Right cardiac atrium (tissue), 5 donors: ENCODE results near the gene CNDP2. TPM values are rescaled to one million over a fixed set of nuclear protein-coding genes. Genes with fewer than 3 reads are reported as not detected.

Experiments used
- ATAC-seq, 2 donors: fragments of 200-7000 bp; cut with Tn5 transposase; one replicate each; pipeline versions ENCODE4 v1.8.0 to v1.9.1; 2020; ENCODE audit warnings: moderate library complexity in 2 of 2, mild to moderate bottlenecking in 1 of 2
- DNase-seq, 3 donors: peaks; one replicate each; pipeline ENCODE4 v3.0.0-alpha.2; 2020
- H3K27ac ChIP-seq: one replicate; pipeline ENCODE4 v1.5.1; 2013; ENCODE audit warnings: mild to moderate bottlenecking, low read length, control low read depth, moderate library complexity
- H3K27me3 ChIP-seq: one replicate; pipeline ENCODE4 v1.6.1; 2013; ENCODE audit not compliant: control insufficient read depth, insufficient read depth
- H3K4me1 ChIP-seq: one replicate; pipeline ENCODE4 v1.6.1; 2013; ENCODE audit warnings: low read length; ENCODE audit not compliant: control insufficient read depth, insufficient read depth
- H3K4me3 ChIP-seq: one replicate; pipeline ENCODE4 v1.5.1; 2013; ENCODE audit warnings: low read length, control low read depth
- H3K9me3 ChIP-seq: one replicate; pipeline ENCODE4 v1.6.1; 2013; ENCODE audit warnings: low read length; ENCODE audit not compliant: control insufficient read depth
- WGBS: extraction: QIAGEN DNeasy Blood & Tissue Kit; methylation state at CpG from one replicate; pipeline ENCODE4 v1.1.7; 2013; 5-methylcytosine and 5-hydroxymethylcytosine counted together
- intact Hi-C, 4 donors: fragments of 100-400 bp; cut with DNase I; formaldehyde crosslinking; loops; one replicate each; pipeline versions ENCODE4 v1.11.0 to v1.14.0; 2022 to 2023
- polyA plus RNA-seq: library from polyadenylated mRNA; stranded (reverse); fragments of 200-250 nt; gene quantifications from one replicate; pipeline ENCODE4 v1.2.3, GENCODE V29; 2013
- total RNA-seq, 4 donors: library from RNA; stranded (reverse); fragmentation: NEBNext Ultra II Directional; extraction: Animal tissue kit (Norgen Biotek cat#: 25700); gene quantifications; one replicate each; pipeline ENCODE4 v1.2.1, GENCODE V29; 2021
- donor health status: healthy with polysubstance abuse.
- donor health status: DM: no; HTN: yes; CAD: no.
- donor health status: DM: no; HTN: no; CAD: no.
- donor health status: DM: no; HTN: yes; CAD: no; lungs with severe emphysema.
- donor health status: DM: yes; HTN: yes; CAD: no.

The CNDP2 gene
- total and polyA plus RNA-seq, 5 donors: 41.0 to 60.7 (median 54.2) TPM

DNA sequence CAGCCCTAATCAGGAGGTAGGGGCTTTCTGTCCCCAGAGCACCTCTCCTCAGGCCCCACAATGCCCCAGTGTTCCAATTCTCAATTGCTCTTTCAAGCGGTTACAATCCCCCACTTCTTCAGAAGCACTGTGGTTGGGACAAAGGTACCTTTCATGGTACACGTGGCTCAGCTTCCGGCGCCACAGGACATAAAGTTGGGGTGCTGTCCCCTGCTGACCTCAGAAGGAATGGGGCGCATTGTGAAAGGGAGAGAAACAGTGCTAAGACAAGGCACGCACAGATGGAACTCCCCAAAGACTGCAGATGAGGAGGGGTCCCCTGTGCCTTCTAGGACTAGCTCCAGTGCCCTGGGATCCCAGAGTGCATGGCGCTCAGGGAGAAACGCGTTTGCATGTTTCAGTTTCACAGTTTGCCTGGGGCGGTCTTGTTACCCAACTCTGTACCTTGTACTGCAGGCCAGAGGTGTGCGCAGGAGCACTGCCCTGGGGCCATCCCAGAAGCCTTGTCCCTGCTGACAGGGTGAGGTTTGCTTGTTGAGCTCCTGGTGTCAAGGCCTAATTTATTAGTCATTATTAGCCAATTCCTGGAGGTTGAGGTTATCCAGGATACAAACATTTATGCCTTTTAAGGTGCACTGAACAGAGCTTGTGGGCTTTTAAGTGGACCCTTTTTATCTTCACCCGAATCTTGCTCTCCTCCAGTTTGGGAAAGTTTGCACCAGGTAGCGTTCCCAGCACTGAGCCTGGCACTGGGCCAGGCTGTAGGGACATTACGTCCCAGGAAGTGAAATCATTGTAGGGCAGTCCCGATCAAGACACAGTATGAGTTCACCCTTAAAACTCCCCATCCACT is 45.8 kb downstream of the CNDP2 start:
- Histone ChIP-seq H3K9me3 (no peaks in the 10 kb centered on the region), H3K4me1 (peaks cover 6% of the 10 kb centered on the region), H3K27ac (no peak overlapping the region), H3K27me3 (no peaks in the 10 kb centered on the region), H3K4me3 (no peak overlapping the region)
- ATAC-seq (no peak), DNase-seq (no peak)
- intact Hi-C loops: loop anchor here in 1 of 4 donors (10.0 kb wide), 1 partner anchor 357 kb away; no protein-coding TSS in a partner anchor
- 80% methylated on average over 15 of the region's 15 CpGs for WGBS

DNA sequence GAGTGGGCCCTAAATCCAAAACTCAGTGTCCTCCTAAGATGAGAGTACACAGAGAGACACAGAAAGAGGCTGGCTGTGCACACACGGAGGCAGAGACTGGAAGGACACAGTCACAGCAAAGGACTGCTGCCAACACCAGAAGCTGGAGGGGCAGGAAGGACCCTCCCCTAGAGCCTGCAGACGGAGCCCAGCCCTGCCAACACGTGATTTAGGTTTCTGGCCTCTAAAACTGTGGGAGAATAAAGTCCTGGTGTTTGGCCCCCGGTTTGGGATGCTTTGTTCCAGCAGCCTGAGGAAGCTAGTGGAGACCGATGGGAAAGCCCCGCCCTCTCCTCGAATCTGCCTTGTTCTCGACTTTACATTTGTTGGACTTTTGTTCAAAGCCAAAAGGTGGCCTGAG is 48.7 kb downstream of the CNDP2 start:
- peak in 2 of 3 donors; percentile 41 to 50 for DNase-seq
- Histone ChIP-seq H3K27ac (peak overlapping the region; percentile 65), H3K4me1 (peaks cover 12% of the 10 kb centered on the region), H3K9me3 (no peaks in the 10 kb centered on the region), H3K27me3 (no peaks in the 10 kb centered on the region), H3K4me3 (no peak overlapping the region)
- intact Hi-C loops: loop anchor here in 1 of 4 donors (10.0 kb wide), 1 partner anchor 360 kb away; no protein-coding TSS in a partner anchor
- WGBS: 58% methylated on average over 8 of the region's 8 CpGs
- ATAC-seq: peak; percentile 27 to 63

DNA sequence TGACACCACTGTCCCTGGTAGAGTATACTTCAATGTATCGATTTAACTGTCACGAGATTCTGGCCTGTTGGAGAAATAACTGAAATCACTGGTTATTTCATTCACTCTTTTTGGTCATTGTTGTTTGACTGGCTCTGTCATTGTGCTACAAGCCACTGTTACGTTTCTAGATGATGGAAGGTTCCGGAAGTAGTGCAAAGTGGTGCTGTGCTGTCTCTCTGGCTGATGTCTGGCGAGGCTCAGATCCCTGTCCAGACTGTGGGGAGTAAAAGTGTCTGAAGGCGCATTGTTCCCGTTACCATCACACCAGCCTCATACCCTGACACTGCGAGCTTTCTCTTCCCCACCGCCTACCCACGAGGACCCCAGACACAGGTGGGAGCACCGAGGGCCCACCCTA is 49.8 kb downstream of the CNDP2 start:
- Histone ChIP-seq H3K9me3 (no peaks in the 10 kb centered on the region), H3K4me3 (no peak overlapping the region), H3K27ac (peak overlapping the region; percentile 77), H3K27me3 (no peaks in the 10 kb centered on the region), H3K4me1 (peaks cover 12% of the 10 kb centered on the region)
- WGBS: 96% methylated on average over 11 of the region's 11 CpGs
- DNase-seq (no peak), ATAC-seq (no peak)
- intact Hi-C loops: loop anchor here in 1 of 4 donors (10.0 kb wide), 1 partner anchor 361 kb away; no protein-coding TSS in a partner anchor

DNA sequence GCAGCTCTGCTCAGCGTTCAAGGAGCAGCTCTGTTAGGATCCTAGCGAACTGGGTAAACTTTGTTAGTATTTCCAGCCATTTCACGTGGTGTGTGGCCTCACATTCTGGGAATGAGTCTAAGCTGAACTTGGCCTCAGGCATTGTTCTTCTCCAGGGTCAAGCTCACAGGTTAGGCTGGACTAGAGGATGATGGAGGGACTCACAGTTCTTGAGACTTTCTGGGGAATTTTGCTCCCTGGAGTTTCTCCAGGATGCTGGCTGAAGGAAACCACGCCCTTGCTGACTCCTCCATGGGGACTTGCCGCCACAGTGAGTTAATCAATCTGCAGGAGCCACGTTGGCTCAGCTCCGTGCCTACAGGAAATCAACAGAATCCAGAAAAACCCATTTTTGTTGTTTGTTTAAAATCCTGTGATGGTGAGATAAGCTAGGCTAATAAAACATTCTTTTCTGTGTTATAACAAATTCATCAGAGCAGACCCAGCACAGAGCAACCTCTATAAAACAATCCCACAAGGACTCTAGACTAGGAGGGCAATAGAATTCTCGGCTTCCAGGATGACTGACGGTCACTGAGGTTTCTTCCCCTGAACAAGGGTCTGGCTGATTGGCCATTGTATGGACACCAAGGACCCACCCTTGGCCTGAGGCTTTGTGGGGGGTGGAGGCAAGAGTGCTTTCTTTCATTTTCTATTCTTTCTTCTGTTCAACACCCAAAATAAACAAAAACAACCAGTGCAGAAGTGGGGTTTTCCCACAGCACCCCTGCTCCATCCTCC is 50.8 kb downstream of the CNDP2 start:
- Histone ChIP-seq H3K4me1 (peaks cover 12% of the 10 kb centered on the region), H3K4me3 (no peak overlapping the region), H3K27ac (peak overlapping the region; percentile 94), H3K9me3 (no peaks in the 10 kb centered on the region), H3K27me3 (no peaks in the 10 kb centered on the region)
- DNase-seq (peak in 2 of 3 donors; percentile 64 to 81), ATAC-seq (peak; percentile 78 to 88)
- WGBS: 35% methylated on average over 9 of the region's 9 CpGs
- intact Hi-C loops: loop anchor here in 1 of 4 donors (10.0 kb wide), 1 partner anchor 362 kb away; no protein-coding TSS in a partner anchor

DNA sequence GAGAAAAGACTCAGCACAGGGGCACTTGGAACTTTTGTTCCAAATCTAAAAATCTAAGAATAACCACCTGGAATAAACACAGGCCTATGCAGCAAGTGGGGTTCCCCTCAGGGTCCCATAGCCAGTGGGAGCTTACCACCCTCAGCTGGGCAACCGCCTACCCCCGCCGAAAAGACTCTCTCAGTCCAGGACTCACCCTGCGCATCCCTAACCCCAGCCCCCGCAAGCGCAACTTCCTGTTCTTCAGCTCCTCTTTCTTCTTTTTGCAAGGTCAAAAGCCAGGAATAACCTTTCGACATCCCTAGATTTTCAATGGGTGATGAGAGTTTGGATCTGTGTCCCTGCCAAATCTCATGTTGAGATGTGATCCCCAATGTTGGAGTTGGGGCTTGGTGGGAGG is 51.7 kb downstream of the CNDP2 start:
- Histone ChIP-seq H3K4me3 (no peak overlapping the region), H3K27ac (peak overlapping the region; percentile 94), H3K27me3 (no peaks in the 10 kb centered on the region), H3K9me3 (no peaks in the 10 kb centered on the region), H3K4me1 (peaks cover 12% of the 10 kb centered on the region)
- 95% methylated on average over 7 of the region's 7 CpGs for WGBS
- DNase-seq: no peak
- intact Hi-C loops: loop anchor here in 1 of 4 donors (10.0 kb wide), 1 partner anchor 363 kb away; no protein-coding TSS in a partner anchor
- ATAC-seq: no peak

DNA sequence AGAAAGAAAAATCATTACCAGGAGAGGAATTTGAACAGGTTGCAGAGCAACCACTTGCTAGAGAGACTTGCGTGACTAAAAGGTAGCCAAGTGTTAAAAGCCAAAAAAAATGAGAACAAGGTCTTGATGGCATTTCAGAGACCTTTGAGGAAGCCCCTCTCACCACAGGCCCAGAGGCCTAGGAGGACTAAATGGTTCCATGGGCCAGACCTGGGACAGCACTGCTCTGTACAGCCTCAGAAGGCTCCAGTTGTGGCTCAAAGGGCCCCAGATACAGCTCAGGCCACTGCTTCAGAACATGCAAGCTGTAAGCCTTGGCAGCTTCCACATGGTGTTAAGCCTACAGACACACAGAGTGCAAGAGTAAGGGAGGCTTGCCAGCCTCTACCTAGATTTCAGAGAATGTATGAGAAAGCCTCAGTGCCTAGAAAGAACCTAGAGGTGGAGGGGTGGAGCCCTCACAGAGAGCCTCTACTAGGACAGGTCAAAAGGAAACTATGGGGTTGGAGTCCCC is 53.5 kb downstream of the CNDP2 start:
- Histone ChIP-seq H3K4me3 (no peak overlapping the region), H3K27me3 (no peaks in the 10 kb centered on the region), H3K27ac (no peak overlapping the region), H3K9me3 (no peaks in the 10 kb centered on the region), H3K4me1 (peaks cover 12% of the 10 kb centered on the region)
- no peak for ATAC-seq
- no peak for DNase-seq
- 100% methylated on average over 1 of the region's 1 CpG for WGBS
- intact Hi-C loops: loop anchor here (2.0 to 10.0 kb wide), 4 partner anchors 195 to 365 kb away; no protein-coding TSS in a partner anchor

DNA sequence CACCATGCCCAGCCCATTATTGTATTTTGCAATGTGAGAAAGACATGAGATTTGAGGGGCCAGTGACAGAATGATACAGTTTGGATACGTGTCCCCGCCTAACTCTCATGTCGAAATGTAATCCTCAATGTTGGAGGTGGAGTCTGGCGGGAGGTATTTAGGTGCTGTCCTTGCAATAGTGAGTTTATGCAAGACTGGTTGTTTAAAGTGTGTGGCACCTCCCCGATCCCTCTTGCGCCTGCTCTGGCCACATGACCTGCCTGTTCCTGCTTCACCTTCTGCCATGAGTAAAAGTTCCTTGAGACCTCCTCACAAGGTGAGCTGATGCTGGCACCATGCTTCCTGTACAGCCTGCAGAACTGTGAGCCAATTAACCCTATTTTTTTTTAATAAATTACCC is 54.7 kb downstream of the CNDP2 start:
- 94% methylated on average over 6 of the region's 6 CpGs for WGBS
- intact Hi-C loops: loop anchor here (2.0 to 10.0 kb wide), 3 partner anchors 196 to 356 kb away; no protein-coding TSS in a partner anchor

DNA sequence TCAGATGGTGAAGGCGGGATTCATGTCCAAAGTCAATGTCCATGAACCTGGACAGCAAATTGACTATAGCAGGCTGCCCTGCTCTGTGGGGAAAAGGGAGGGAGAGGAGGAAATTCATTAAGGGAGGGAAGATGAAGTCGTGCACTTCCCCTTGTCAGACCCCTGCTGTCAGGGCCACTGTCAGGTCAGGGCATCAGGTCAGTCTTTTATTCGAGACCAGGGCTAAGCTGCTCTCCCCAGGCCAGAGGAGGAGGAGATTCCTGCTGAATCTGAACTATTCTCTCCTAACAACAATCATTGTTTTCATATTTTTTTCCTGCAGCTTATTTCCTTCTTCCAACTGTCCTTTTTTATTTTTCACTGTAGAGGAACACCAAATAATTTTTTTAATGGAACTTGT is 55.3 kb downstream of the CNDP2 start:
- ATAC-seq (no peak), DNase-seq (no peak)
- intact Hi-C loops: loop anchor here (2.0 to 10.0 kb wide), 3 partner anchors 197 to 357 kb away; no protein-coding TSS in a partner anchor
- Histone ChIP-seq H3K4me1 (peaks cover 7% of the 10 kb centered on the region), H3K9me3 (no peaks in the 10 kb centered on the region), H3K27ac (no peak overlapping the region), H3K27me3 (no peaks in the 10 kb centered on the region), H3K4me3 (no peak overlapping the region)
- WGBS: 44% methylated on average over 3 of the region's 3 CpGs

More for the DNA sequence above, 54.7 kb downstream of the CNDP2 start:
- H3K4me3 ChIP-seq: no peak overlapping the region
- H3K4me1 ChIP-seq: peaks cover 12% of the 10 kb centered on the region
- no peaks in the 10 kb centered on the region for H3K9me3 ChIP-seq
- no peaks in the 10 kb centered on the region for H3K27me3 ChIP-seq
- no peak overlapping the region for H3K27ac ChIP-seq
- DNase-seq (no peak), ATAC-seq (no peak)

DNA sequence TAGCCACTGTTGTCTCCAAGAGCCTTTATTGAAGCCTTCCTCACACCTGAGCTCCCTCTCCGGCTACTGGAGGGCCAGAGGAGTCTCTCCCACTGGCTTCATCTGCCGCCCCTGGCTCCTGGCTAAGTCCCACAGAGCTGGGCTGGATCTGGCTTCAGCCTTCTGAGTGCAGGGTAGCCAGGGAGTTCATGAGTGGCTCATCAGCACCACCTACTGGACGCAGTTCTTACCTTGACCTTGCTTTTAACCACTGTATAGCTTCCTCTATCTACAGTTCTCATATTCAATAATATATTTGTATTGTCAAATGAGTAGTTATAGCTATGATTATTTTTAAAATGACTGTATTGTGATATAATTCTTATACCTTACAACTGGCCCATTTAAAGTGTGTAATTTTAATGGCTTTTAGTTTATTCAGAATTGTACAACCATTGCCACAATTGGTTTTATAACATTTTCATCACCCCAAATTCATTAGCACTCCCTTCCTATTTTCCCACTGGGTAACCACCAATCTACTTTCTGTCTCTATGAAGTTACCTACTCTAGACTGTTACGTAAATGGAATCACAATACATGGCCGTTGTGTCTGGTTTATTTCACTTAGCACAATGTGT is 55.9 kb downstream of the CNDP2 start:
- ATAC-seq (peak; percentile 92 to 93), DNase-seq (peak; percentile 81 to 91 (median 87))
- Histone ChIP-seq H3K9me3 (no peaks in the 10 kb centered on the region), H3K4me3 (no peak overlapping the region), H3K27me3 (no peaks in the 10 kb centered on the region), H3K4me1 (peaks cover 5% of the 10 kb centered on the region), H3K27ac (no peak overlapping the region)
- WGBS: 21% methylated on average over 5 of the region's 5 CpGs
- intact Hi-C loops: loop anchor here (2.0 to 10.0 kb wide), 3 partner anchors 197 to 357 kb away; no protein-coding TSS in a partner anchor

DNA sequence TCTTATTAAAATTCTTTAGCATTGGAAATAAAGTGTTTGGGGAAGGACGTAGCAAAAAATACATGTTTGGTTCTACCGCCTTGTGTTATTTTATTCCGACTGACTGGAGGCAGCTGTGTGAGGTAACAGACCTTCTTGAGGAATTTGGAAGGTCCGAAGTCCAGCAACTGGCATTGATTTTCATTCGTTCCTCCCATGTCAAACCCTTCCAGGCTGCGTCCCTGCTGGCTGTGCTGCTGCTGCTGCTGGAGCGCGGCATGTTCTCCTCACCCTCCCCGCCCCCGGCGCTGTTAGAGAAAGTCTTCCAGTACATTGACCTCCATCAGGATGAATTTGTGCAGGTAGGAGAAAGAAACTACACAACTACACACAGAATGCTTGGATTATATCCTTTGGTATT is 60.0 kb downstream of the CNDP2 start:
- no peaks in the 10 kb centered on the region for H3K4me1 ChIP-seq
- H3K4me3 ChIP-seq: no peak overlapping the region
- no peaks in the 10 kb centered on the region for H3K9me3 ChIP-seq
- no peaks in the 10 kb centered on the region for H3K27me3 ChIP-seq
- DNase-seq: no peak
- WGBS: 83% methylated on average over 11 of the region's 11 CpGs
- no peak for ATAC-seq
- intact Hi-C loops: loop anchor here in 2 of 4 donors (10.0 kb wide), 1 partner anchor 361 kb away; no protein-coding TSS in a partner anchor
- no peak overlapping the region for H3K27ac ChIP-seq
